Spleen (tissue), 11 donors: Measurements from ENCODE around the gene ANKS1B. TPM values are rescaled to one million over a fixed set of nuclear protein-coding genes. Genes with fewer than 3 reads are reported as not detected.

ENCODE experiments used
- DNase-seq: peaks from one replicate; pipeline ENCODE4 v3.0.0-alpha.2; 2020
- H3K27ac ChIP-seq, 8 donors: fragments of 200-600 bp; sonication (generic) in 7 of 8; 1 replicate in 4 of 8; 2 replicates in 4 of 8; pipeline versions ENCODE4 v1.5.0 to v1.8.0; 2016 to 2021; ENCODE audit warnings: inconsistent platforms in 4 of 8, mild to moderate bottlenecking in 4 of 8, moderate library complexity in 1 of 8
- H3K27me3 ChIP-seq, 7 donors: fragments of 200-600 bp; sonication (generic) in 6 of 7; replicated peaks in 1 of 7; 1 replicate in 4 of 7; 2 replicates in 3 of 7; pipeline versions ENCODE4 v1.5.0 to v1.8.0; 2016 to 2021; ENCODE audit warnings: inconsistent platforms in 3 of 7, mild to moderate bottlenecking in 1 of 7
- H3K36me3 ChIP-seq, 6 donors: fragments of 200-600 bp; sonication (generic) in 5 of 6; 1 replicate in 4 of 6; 2 replicates in 2 of 6; pipeline versions ENCODE4 v1.5.0 to v1.8.0; 2016 to 2021; ENCODE audit warnings: inconsistent platforms in 2 of 6
- H3K4me1 ChIP-seq, 6 donors: fragments of 200-600 bp; sonication (generic) in 5 of 6; 1 replicate in 3 of 6; 2 replicates in 3 of 6; pipeline versions ENCODE4 v1.5.0 to v1.8.0; 2016 to 2021; ENCODE audit warnings: inconsistent platforms in 3 of 6
- H3K4me3 ChIP-seq, 8 donors: fragments of 200-600 bp; sonication (generic) in 7 of 8; 1 replicate in 4 of 8; 2 replicates in 4 of 8; pipeline versions ENCODE4 v1.5.0 to v1.8.0; 2016 to 2021; ENCODE audit warnings: inconsistent platforms in 4 of 8, mild to moderate bottlenecking in 4 of 8, moderate library complexity in 2 of 8
- H3K9me3 ChIP-seq, 8 donors: fragments of 200-600 bp; sonication (generic) in 7 of 8; 1 replicate in 4 of 8; 2 replicates in 4 of 8; pipeline versions ENCODE4 v1.5.0 to v1.8.0; 2016 to 2021; ENCODE audit warnings: inconsistent platforms in 4 of 8
- CTCF ChIP-seq, 11 experiments: fragments of 200-600 bp in 7 of 11; fragments of 450-650 bp in 4 of 11; sonication (generic) in 4 of 11; IDR thresholded peaks in 8 of 11; conservative IDR thresholded peaks in 3 of 11; 1 replicate in 7 of 11; 2 replicates in 4 of 11; pipeline versions ENCODE4 v1.4.0 to v1.8.0; 2016 to 2021; ENCODE audit warnings: antibody characterized with exemption in 11 of 11, inconsistent platforms in 4 of 11, mild to moderate bottlenecking in 1 of 11
- POLR2A ChIP-seq, 3 donors: fragments of 450-650 bp; IDR thresholded peaks; one replicate each; pipeline ENCODE4 v1.5.1; 2017; ENCODE audit warnings: antibody characterized with exemption in 3 of 3, mild to moderate bottlenecking in 1 of 3
- POLR2AphosphoS5 ChIP-seq, 3 donors: sonication (generic); formaldehyde crosslinking; IDR thresholded peaks; one replicate each; pipeline ENCODE4 v1.5.1; 2017; ENCODE audit warnings: antibody characterized with exemption in 3 of 3
- WGBS, 5 donors: extraction: QIAGEN DNeasy Blood & Tissue Kit in 3 of 5; methylation state at CpG; one replicate each; pipeline versions ENCODE4 v1.1.5 to v1.1.7; 2013 to 2018; 5-methylcytosine and 5-hydroxymethylcytosine counted together
- intact Hi-C: fragments of 100-400 bp; cut with DNase I; formaldehyde crosslinking; loops from one replicate; pipeline ENCODE4 v1.15.0; 2023; ENCODE audit warnings: low total_unique reads
- polyA plus RNA-seq, 3 donors: library from polyadenylated mRNA; stranded (reverse); fragments of 200-250 nt; gene quantifications; one replicate each; pipeline ENCODE4 v1.2.1, GENCODE V29; 2013
- total RNA-seq, 7 donors: library from RNA; depleted of rRNA in 3 of 7; stranded (reverse); fragments of >200 nt in 3 of 7; fragmentation: NEBNext Ultra II Directional in 4 of 7; extraction: Animal tissue kit (Norgen Biotek cat#: 25700) in 4 of 7; gene quantifications; one replicate each; pipeline versions ENCODE4 v1.1.0 to v1.2.1, GENCODE V29; 2016 to 2021
- donor health status: healthy with polysubstance abuse.
- donor health status: DM: no; HTN: no; CAD: no; lungs with moderate emphysema.
- donor health status: DM: no; HTN: no; CAD: no.
- donor health status: Bipolar disorder and iron deficiency.
- donor health status: healthy.
- donor health status: DM: no; HTN: no; CAD: no.
- donor health status: DM: yes; HTN: yes; CAD: no.

Gene ANKS1B
- total and polyA plus RNA-seq, 10 donors, result 0.21 to 8.0 (median 4.2) TPM

GRCh38 chr12:99476956-99477355 lies 507.8 kb downstream of the ANKS1B start:
- Histone ChIP-seq H3K27me3 (no peaks in the 10 kb centered on the region), H3K27ac (no peak overlapping the region), H3K4me3 (no peak overlapping the region), H3K9me3 (peaks cover 0 to 18% (median 5%) of the 10 kb centered on the region in 8 donors), H3K4me1 (no peaks in the 10 kb centered on the region), H3K36me3 (no peaks in the 10 kb centered on the region)
- no peak for DNase-seq
- TF ChIP-seq POLR2A (IDR thresholded peaks at IDR 0.05), result no peak
- no peak for TF ChIP-seq CTCF (IDR thresholded peaks at IDR 0.05 in 8 of 11, conservative IDR thresholded peaks at IDR 0.05 in 3 of 11)
- TF ChIP-seq POLR2AphosphoS5 (IDR thresholded peaks at IDR 0.05), result no peak
- WGBS, 5 donors, result 69 to 80% (median 76%) methylated on average over 2 of the region's 2 CpGs
- intact Hi-C loops, result no loop called here

- no peak for DNase-seq
- no peak overlapping the region for H3K4me3 ChIP-seq
- H3K4me1 ChIP-seq, result no peaks in the 10 kb centered on the region
- no peak overlapping the region for H3K27ac ChIP-seq
- no peaks in the 10 kb centered on the region for H3K27me3 ChIP-seq
- intact Hi-C loops, result no loop called here
- 65 to 84% (median 81%) methylated on average over 3 to 4 of the region's 4 CpGs for WGBS, 5 donors
- no peaks in the 10 kb centered on the region for H3K36me3 ChIP-seq
- TF ChIP-seq CTCF (IDR thresholded peaks at IDR 0.05 in 8 of 11, conservative IDR thresholded peaks at IDR 0.05 in 3 of 11) (no peak), POLR2AphosphoS5 (IDR thresholded peaks at IDR 0.05) (no peak), POLR2A (IDR thresholded peaks at IDR 0.05) (no peak)
- peaks cover 0 to 41% (median 23%) of the 10 kb centered on the region in 8 donors for H3K9me3 ChIP-seq
Measured at GRCh38 chr12:99455350-99456035, 529.2 kb downstream of the ANKS1B start.

- Histone ChIP-seq H3K4me3 (no peak overlapping the region), H3K4me1 (no peaks in the 10 kb centered on the region), H3K36me3 (no peaks in the 10 kb centered on the region), H3K27me3 (no peaks in the 10 kb centered on the region), H3K27ac (no peak overlapping the region), H3K9me3 (peaks cover 0 to 33% (median 16%) of the 10 kb centered on the region in 8 donors)
- TF ChIP-seq POLR2A (IDR thresholded peaks at IDR 0.05), result no peak
- TF ChIP-seq POLR2AphosphoS5 (IDR thresholded peaks at IDR 0.05), result no peak
- TF ChIP-seq CTCF (IDR thresholded peaks at IDR 0.05 in 8 of 11, conservative IDR thresholded peaks at IDR 0.05 in 3 of 11), result no peak
- intact Hi-C loops, result no loop called here
- 67 to 79% (median 73%) methylated on average over 2 of the region's 2 CpGs for WGBS, 5 donors
- no peak for DNase-seq
Measured at GRCh38 chr12:99454539-99455172, 530.1 kb downstream of the ANKS1B start.

GRCh38 chr12:99453836-99454538 lies 530.7 kb downstream of the ANKS1B start:
- Histone ChIP-seq H3K36me3 (no peaks in the 10 kb centered on the region), H3K27me3 (no peaks in the 10 kb centered on the region), H3K27ac (no peak overlapping the region), H3K9me3 (peaks cover 0 to 26% (median 9%) of the 10 kb centered on the region in 8 donors), H3K4me1 (no peaks in the 10 kb centered on the region), H3K4me3 (no peak overlapping the region)
- WGBS, 5 donors, result 39 to 50% (median 44%) methylated on average over 2 of the region's 2 CpGs
- DNase-seq, result no peak
- no peak for TF ChIP-seq POLR2AphosphoS5 (IDR thresholded peaks at IDR 0.05)
- TF ChIP-seq CTCF (IDR thresholded peaks at IDR 0.05 in 8 of 11, conservative IDR thresholded peaks at IDR 0.05 in 3 of 11), result no peak
- no peak for TF ChIP-seq POLR2A (IDR thresholded peaks at IDR 0.05)
- intact Hi-C loops, result no loop called here
